Neural progenitor cell (in vitro differentiated cells): ENCODE results near the gene SLC43A3. TPM values are rescaled to one million over a fixed set of nuclear protein-coding genes. Genes with fewer than 3 reads are reported as not detected.

ENCODE experiments used
- DNase-seq: peaks from one replicate; pipeline ENCODE4 v3.0.0-alpha.2; 2016; ENCODE audit warnings: low spot score
- H2AFZ ChIP-seq: fragments of 200-600 bp; sonication (generic); replicated peaks from 2 replicates; pipeline ENCODE4 v1.6.1; 2016; ENCODE audit warnings: antibody characterized with exemption
- H3F3A ChIP-seq: fragments of 200-600 bp; sonication (generic); 2 replicates; pipeline ENCODE4 v1.6.1; 2016; ENCODE audit warnings: antibody characterized with exemption, low read depth
- H3K27ac ChIP-seq: fragments of 200-600 bp; sonication (generic); 2 replicates; pipeline ENCODE4 v1.5.1; 2016; ENCODE audit warnings: mild to moderate bottlenecking
- H3K27me3 ChIP-seq: fragments of 200-600 bp; sonication (generic); 2 replicates; pipeline ENCODE4 v1.6.1; 2016; ENCODE audit warnings: mild to moderate bottlenecking, moderate library complexity
- H3K36me3 ChIP-seq: fragments of 200-600 bp; sonication (generic); 2 replicates; pipeline ENCODE4 v1.5.1; 2016
- H3K4me1 ChIP-seq: fragments of 200-600 bp; sonication (generic); 2 replicates; pipeline ENCODE4 v1.6.1; 2016; ENCODE audit warnings: mixed run types
- H3K4me2 ChIP-seq: fragments of 200-600 bp; sonication (generic); 2 replicates; pipeline ENCODE4 v1.6.1; 2016
- H3K4me3 ChIP-seq: fragments of 200-600 bp; sonication (generic); 2 replicates; pipeline ENCODE4 v1.5.1; 2016
- H3K79me2 ChIP-seq: fragments of 200-600 bp; sonication (generic); 2 replicates; pipeline ENCODE4 v1.6.1; 2016; ENCODE audit warnings: low read depth
- H3K9ac ChIP-seq: fragments of 200-600 bp; sonication (generic); 2 replicates; pipeline ENCODE4 v1.6.1; 2016
- H3K9me3 ChIP-seq: fragments of 200-600 bp; sonication (generic); 2 replicates; pipeline ENCODE4 v1.5.1; 2016; ENCODE audit warnings: low read depth
- H4K20me1 ChIP-seq: fragments of 200-600 bp; sonication (generic); 2 replicates; pipeline ENCODE4 v1.6.1; 2016; ENCODE audit warnings: low read depth
- H3K27ac Mint-ChIP-seq: 3 replicates; pipeline ENCODE4 v1.8.0; 2021; ENCODE audit warnings: mixed read lengths
- H3K27me3 Mint-ChIP-seq: 2 replicates; pipeline ENCODE4 v1.8.0; 2022; ENCODE audit warnings: low read depth, mild to moderate bottlenecking, inconsistent platforms, moderate library complexity, mixed read lengths; ENCODE audit not compliant: insufficient read depth
- H3K36me3 Mint-ChIP-seq: 3 replicates; pipeline ENCODE4 v1.8.0; 2021; ENCODE audit warnings: mixed read lengths
- H3K4me1 Mint-ChIP-seq: 3 replicates; pipeline ENCODE4 v1.8.0; 2021; ENCODE audit warnings: mixed read lengths
- H3K4me3 Mint-ChIP-seq: 3 replicates; pipeline ENCODE4 v1.8.0; 2021; ENCODE audit warnings: mild to moderate bottlenecking, moderate library complexity, mixed read lengths
- H3K9me3 Mint-ChIP-seq: 3 replicates; pipeline ENCODE4 v1.8.0; 2020; ENCODE audit warnings: mixed read lengths
- EZH2 ChIP-seq: fragments of 200-600 bp; sonication (generic); IDR thresholded peaks from 2 replicates; pipeline ENCODE4 v1.6.1; 2017; ENCODE audit warnings: antibody characterized with exemption, mild to moderate bottlenecking, moderate library complexity
- EZH2phosphoT487 ChIP-seq: fragments of 200-600 bp; sonication (generic); IDR thresholded peaks from 2 replicates; pipeline ENCODE4 v1.6.1; 2017; ENCODE audit warnings: antibody characterized with exemption
- total RNA-seq: library from RNA; depleted of rRNA; stranded (reverse); fragments of >200 nt; gene quantifications from 2 replicates; pipeline ENCODE4 v1.2.3, GENCODE V29; 2015; ENCODE audit warnings: low replicate concordance
- TF ChIP-seq, protein P1 (sequence below): fragments of 200-600 bp; sonication (generic); IDR thresholded peaks from 2 replicates; pipeline ENCODE4 v1.5.1; 2017; ENCODE audit warnings: antibody characterized with exemption, mild to moderate bottlenecking

The SLC43A3 gene
- total RNA-seq, 1 donor from 2014 or later: 5.6 TPM

DNA sequence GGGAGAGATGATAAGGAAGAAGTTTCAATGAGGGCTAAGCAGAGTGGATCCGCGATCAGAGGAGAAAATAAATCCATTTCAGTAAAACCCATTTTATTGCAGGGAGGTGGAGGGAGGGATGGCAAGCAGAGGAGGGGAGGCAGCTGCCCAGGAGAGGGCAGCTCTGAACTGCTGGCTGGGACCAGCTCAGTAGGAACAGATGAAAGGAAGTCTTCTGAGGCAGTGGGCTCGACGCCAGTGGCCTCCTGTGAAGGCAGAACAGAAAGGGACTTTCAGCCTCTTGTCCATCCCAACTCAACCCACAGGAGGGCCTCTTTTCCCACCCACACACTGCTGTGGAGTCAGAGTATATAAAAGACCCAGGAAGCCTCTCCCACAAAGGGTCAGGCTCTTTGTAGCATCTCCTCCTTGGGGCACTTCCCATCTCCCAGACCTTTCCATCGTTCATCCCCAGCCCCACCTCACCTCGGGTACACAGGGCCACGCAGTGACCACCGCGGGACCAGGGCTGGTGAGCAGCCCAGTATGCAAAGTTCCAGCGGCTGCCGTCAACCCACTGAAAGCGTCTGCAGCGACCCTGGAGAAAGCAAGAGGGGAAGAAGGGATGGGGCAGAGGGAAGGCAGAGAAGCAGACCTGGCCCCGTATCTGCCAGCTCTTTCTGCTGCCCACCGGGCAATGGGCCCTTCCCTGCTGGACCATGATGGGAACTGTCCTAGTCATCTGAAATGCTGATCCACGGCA is 39.5 kb downstream of the SLC43A3 start:
- Mint-ChIP-seq H3K9me3 (no peaks in the 10 kb centered on the region), H3K36me3 (no peaks in the 10 kb centered on the region), H3K27ac (no peak overlapping the region), H3K4me1 (peaks cover 2% of the 10 kb centered on the region), H3K4me3 (no peak overlapping the region), H3K27me3 (peaks cover 2% of the 10 kb centered on the region)
- H2AFZ ChIP-seq: no peak overlapping the region
- H3K27ac ChIP-seq: no peak overlapping the region
- TF ChIP-seq, protein P1, sequence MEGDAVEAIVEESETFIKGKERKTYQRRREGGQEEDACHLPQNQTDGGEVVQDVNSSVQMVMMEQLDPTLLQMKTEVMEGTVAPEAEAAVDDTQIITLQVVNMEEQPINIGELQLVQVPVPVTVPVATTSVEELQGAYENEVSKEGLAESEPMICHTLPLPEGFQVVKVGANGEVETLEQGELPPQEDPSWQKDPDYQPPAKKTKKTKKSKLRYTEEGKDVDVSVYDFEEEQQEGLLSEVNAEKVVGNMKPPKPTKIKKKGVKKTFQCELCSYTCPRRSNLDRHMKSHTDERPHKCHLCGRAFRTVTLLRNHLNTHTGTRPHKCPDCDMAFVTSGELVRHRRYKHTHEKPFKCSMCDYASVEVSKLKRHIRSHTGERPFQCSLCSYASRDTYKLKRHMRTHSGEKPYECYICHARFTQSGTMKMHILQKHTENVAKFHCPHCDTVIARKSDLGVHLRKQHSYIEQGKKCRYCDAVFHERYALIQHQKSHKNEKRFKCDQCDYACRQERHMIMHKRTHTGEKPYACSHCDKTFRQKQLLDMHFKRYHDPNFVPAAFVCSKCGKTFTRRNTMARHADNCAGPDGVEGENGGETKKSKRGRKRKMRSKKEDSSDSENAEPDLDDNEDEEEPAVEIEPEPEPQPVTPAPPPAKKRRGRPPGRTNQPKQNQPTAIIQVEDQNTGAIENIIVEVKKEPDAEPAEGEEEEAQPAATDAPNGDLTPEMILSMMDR: no peak
- H3K4me3 ChIP-seq: no peak overlapping the region
- H3K9me3 ChIP-seq: no peaks in the 10 kb centered on the region
- H3K4me2 ChIP-seq: no peak overlapping the region
- no peak overlapping the region for H3K9ac ChIP-seq
- no peaks in the 10 kb centered on the region for H4K20me1 ChIP-seq
- no peaks in the 10 kb centered on the region for H3K79me2 ChIP-seq
- no peaks in the 10 kb centered on the region for H3K36me3 ChIP-seq
- peaks cover 29% of the 10 kb centered on the region for H3K27me3 ChIP-seq
- no peaks in the 10 kb centered on the region for H3F3A ChIP-seq
- DNase-seq: no peak
- H3K4me1 ChIP-seq: no peaks in the 10 kb centered on the region

DNA sequence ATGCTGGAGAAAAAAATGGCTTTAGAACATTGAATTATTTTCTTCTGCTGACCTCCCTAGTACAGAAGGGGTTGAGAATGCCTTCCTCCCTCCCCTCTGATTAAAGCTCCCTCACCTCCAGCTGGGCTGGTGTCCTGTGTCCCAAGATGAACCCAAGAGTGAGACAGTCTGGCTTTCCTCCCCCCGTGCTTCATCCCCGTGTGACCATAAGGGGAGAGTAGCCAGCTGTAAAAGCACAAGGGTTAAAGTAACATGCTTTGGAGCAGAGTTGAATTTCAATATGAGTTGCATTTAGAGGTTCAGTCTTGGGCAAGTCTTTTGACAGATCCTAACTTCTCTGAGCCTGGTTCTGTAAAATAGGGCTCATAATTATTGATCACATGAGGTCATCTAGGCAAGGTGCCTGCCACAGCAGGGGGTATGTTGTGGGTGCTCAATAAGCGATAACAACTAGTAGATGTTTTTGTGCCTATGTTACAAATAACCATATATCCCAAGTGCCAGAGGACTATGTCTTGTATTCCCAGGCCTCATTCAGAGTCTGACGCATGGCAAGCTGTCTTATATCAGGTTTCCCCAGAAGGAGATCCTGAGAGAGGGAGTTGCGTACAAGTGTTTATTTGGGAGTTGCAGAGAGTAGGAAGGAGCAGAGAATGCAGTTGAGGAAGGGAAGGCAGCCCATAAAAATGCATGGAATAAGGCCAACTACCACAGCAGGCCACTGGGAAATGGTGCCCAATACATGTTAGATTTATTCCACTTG is 40.6 kb downstream of the SLC43A3 start:
- H3K27ac Mint-ChIP-seq: no peak overlapping the region
- H3K4me3 ChIP-seq: no peak overlapping the region
- peaks cover 2% of the 10 kb centered on the region for H3K4me1 Mint-ChIP-seq
- no peak overlapping the region for H3K4me2 ChIP-seq
- no peaks in the 10 kb centered on the region for H3K79me2 ChIP-seq
- no peaks in the 10 kb centered on the region for H3K36me3 Mint-ChIP-seq
- DNase-seq: no peak
- no peaks in the 10 kb centered on the region for H3K4me1 ChIP-seq
- H3K36me3 ChIP-seq: no peaks in the 10 kb centered on the region
- no peak overlapping the region for H3K27ac ChIP-seq
- no peaks in the 10 kb centered on the region for H3K9me3 Mint-ChIP-seq
- H3F3A ChIP-seq: no peaks in the 10 kb centered on the region
- H3K9ac ChIP-seq: no peak overlapping the region
- H4K20me1 ChIP-seq: no peaks in the 10 kb centered on the region
- no peak overlapping the region for H3K4me3 Mint-ChIP-seq
- peaks cover 7% of the 10 kb centered on the region for H3K27me3 Mint-ChIP-seq
- no peaks in the 10 kb centered on the region for H3K9me3 ChIP-seq
- TF ChIP-seq EZH2phosphoT487 (no peak), EZH2 (no peak)
- TF ChIP-seq, protein P1: no peak
- peaks cover 22% of the 10 kb centered on the region for H3K27me3 ChIP-seq
- H2AFZ ChIP-seq: no peak overlapping the region

DNA sequence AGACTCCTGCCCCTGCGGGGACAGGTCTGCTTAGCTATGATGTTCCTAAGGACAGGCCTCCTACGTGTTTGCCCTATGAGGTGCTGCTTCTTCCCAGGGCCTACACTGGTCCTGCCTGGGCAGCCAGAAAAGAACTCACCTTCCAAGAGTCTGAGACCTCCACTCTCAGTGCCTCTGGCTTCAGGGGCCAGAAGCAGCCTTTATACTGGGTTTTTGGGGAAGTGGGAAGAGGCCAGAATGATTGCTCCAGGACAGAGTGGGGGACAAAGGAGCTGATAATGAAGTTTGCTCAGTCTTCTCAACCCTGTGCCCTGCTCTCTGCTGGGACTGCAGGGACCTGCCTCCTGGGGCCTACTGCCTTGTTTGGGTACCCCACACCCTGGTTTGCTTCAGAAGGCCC is 45.9 kb downstream of the SLC43A3 start, which contains the start of gene PRG3:
PRG3 (minus strand) TSS at position 176 of the 400 bp plus-strand sequence. CDS start 442 bp downstream, outside the sequence.
- H3K27me3 Mint-ChIP-seq: peaks cover 24% of the 10 kb centered on the region
- no peaks in the 10 kb centered on the region for H3K4me1 Mint-ChIP-seq
- Histone ChIP-seq H4K20me1 (no peaks in the 10 kb centered on the region), H3K4me1 (no peaks in the 10 kb centered on the region), H3K79me2 (no peaks in the 10 kb centered on the region), H3K27me3 (peaks cover 14% of the 10 kb centered on the region), H3K27ac (no peak within 1 kb of the TSS), H2AFZ (no peak within 1 kb of the TSS), H3K4me2 (no peak within 1 kb of the TSS), H3K9me3 (no peaks in the 10 kb centered on the region), H3K9ac (no peak within 1 kb of the TSS), H3K4me3 (no peak within 1 kb of the TSS), H3F3A (no peaks in the 10 kb centered on the region), H3K36me3 (no peaks in the 10 kb centered on the region)
- no peak for DNase-seq
- no peaks in the 10 kb centered on the region for H3K36me3 Mint-ChIP-seq
- H3K27ac Mint-ChIP-seq: no peak within 1 kb of the TSS
- H3K4me3 Mint-ChIP-seq: no peak within 1 kb of the TSS
- H3K9me3 Mint-ChIP-seq: no peaks in the 10 kb centered on the region
- TF ChIP-seq EZH2phosphoT487 (no peak), EZH2 (no peak)
- TF ChIP-seq, protein P1: no peak
